ENCODE results near the gene C1orf122.

- TF ChIP-seq, protein P1, sequence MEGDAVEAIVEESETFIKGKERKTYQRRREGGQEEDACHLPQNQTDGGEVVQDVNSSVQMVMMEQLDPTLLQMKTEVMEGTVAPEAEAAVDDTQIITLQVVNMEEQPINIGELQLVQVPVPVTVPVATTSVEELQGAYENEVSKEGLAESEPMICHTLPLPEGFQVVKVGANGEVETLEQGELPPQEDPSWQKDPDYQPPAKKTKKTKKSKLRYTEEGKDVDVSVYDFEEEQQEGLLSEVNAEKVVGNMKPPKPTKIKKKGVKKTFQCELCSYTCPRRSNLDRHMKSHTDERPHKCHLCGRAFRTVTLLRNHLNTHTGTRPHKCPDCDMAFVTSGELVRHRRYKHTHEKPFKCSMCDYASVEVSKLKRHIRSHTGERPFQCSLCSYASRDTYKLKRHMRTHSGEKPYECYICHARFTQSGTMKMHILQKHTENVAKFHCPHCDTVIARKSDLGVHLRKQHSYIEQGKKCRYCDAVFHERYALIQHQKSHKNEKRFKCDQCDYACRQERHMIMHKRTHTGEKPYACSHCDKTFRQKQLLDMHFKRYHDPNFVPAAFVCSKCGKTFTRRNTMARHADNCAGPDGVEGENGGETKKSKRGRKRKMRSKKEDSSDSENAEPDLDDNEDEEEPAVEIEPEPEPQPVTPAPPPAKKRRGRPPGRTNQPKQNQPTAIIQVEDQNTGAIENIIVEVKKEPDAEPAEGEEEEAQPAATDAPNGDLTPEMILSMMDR (IDR thresholded peaks at IDR 0.05): no peak
- TF ChIP-seq POLR2A (IDR thresholded peaks at IDR 0.05): no peak
These were observed 16.4 kb downstream of the C1orf122 start for GRCh38 chr1:37824001-37824400.

Data from lower leg skin (tissue), 3 donors.